Sigmoid colon (tissue), 7 donors: ENCODE data around the gene ISL2. TPM values are rescaled to one million over a fixed set of nuclear protein-coding genes. Genes with fewer than 3 reads are reported as not detected.

Experiments
- DNase-seq: peaks from one replicate; pipeline ENCODE4 v3.0.0-alpha.2; 2019
- H3K27ac ChIP-seq, 4 donors: fragments of 200-600 bp; sonication (generic); one replicate each; pipeline ENCODE4 v1.5.1; 2016 to 2019; ENCODE audit warnings: mild to moderate bottlenecking in 1 of 4
- H3K27me3 ChIP-seq, 3 donors: fragments of 200-600 bp; sonication (generic); one replicate each; pipeline ENCODE4 v1.5.1; 2019; ENCODE audit warnings: mild to moderate bottlenecking in 1 of 3
- H3K36me3 ChIP-seq, 4 donors: fragments of 200-600 bp; sonication (generic); one replicate each; pipeline ENCODE4 v1.5.1; 2016 to 2019
- H3K4me1 ChIP-seq, 4 donors: fragments of 200-600 bp; sonication (generic); one replicate each; pipeline ENCODE4 v1.5.1; 2017 to 2019
- H3K4me3 ChIP-seq, 4 donors: fragments of 200-600 bp; sonication (generic); one replicate each; pipeline ENCODE4 v1.5.1; 2017 to 2019; ENCODE audit warnings: mild to moderate bottlenecking in 2 of 4, moderate library complexity in 1 of 4
- H3K9me3 ChIP-seq, 4 donors: fragments of 200-600 bp in 3 of 4; sonication (generic) in 3 of 4; one replicate each; pipeline versions ENCODE4 v1.5.1 to v1.6.1; 2013 to 2019
- EP300 ChIP-seq, 4 donors: sonication (generic); formaldehyde crosslinking; IDR thresholded peaks; one replicate each; pipeline ENCODE4 v1.6.1; 2017; ENCODE audit warnings: antibody characterized with exemption in 4 of 4
- POLR2A ChIP-seq, 2 donors: fragments of 450-650 bp; IDR thresholded peaks; one replicate each; pipeline ENCODE4 v1.6.1; 2016; ENCODE audit warnings: antibody characterized with exemption in 2 of 2, mild to moderate bottlenecking in 2 of 2, moderate library complexity in 2 of 2
- POLR2AphosphoS5 ChIP-seq, 4 donors: sonication (generic); formaldehyde crosslinking; IDR thresholded peaks; one replicate each; pipeline ENCODE4 v1.6.1; 2017; ENCODE audit warnings: antibody characterized with exemption in 4 of 4
- WGBS, 2 donors: extraction: QIAGEN DNeasy Blood & Tissue Kit; methylation state at CpG; one replicate each; pipeline ENCODE4 v1.1.7; 2013; 5-methylcytosine and 5-hydroxymethylcytosine counted together
- intact Hi-C: fragments of 100-400 bp; cut with DNase I; formaldehyde crosslinking; loops from one replicate; pipeline ENCODE4 v1.15.1; 2023
- polyA plus RNA-seq, 3 donors: library from polyadenylated mRNA; stranded (reverse); fragments of 200-250 nt; gene quantifications; one replicate each; pipeline ENCODE4 v1.2.3, GENCODE V29; 2013
- total RNA-seq, 4 donors: library from RNA; depleted of rRNA; stranded (reverse); fragments of >200 nt; gene quantifications; one replicate each; pipeline ENCODE4 v1.1.0, GENCODE V29; 2016
- TF ChIP-seq, protein P1 (sequence below), 4 experiments: fragments of 450-650 bp in 3 of 4; fragments of 200-600 bp in 1 of 4; IDR thresholded peaks; one replicate each; pipeline ENCODE4 v1.5.1; 2016 to 2019; ENCODE audit warnings: antibody characterized with exemption in 4 of 4, mild to moderate bottlenecking in 3 of 4, moderate library complexity in 2 of 4
- donor health status: healthy with polysubstance abuse.
- donor health status: Bipolar disorder and iron deficiency.
- donor health status: healthy.

ISL2 gene
- total and polyA plus RNA-seq, 7 donors = 0.52 to 6.4 (median 2.4) TPM; not detected in 1

- Histone ChIP-seq H3K27ac (peak overlapping the region in 3 of 4 donors; percentile 53 to 64 (median 58)), H3K27me3 (peaks cover 74 to 100% (median 95%) of the 10 kb centered on the region in 3 donors), H3K4me3 (peak overlapping the region in 1 of 4 donors; percentile 50), H3K9me3 (no peaks in the 10 kb centered on the region), H3K36me3 (no peaks in the 10 kb centered on the region), H3K4me1 (peaks cover 0 to 59% (median 50%) of the 10 kb centered on the region in 4 donors)
- TF ChIP-seq POLR2AphosphoS5 (IDR thresholded peaks at IDR 0.05) (no peak), POLR2A (IDR thresholded peaks at IDR 0.05) (no peak), EP300 (IDR thresholded peaks at IDR 0.05) (no peak)
- TF ChIP-seq, protein P1, sequence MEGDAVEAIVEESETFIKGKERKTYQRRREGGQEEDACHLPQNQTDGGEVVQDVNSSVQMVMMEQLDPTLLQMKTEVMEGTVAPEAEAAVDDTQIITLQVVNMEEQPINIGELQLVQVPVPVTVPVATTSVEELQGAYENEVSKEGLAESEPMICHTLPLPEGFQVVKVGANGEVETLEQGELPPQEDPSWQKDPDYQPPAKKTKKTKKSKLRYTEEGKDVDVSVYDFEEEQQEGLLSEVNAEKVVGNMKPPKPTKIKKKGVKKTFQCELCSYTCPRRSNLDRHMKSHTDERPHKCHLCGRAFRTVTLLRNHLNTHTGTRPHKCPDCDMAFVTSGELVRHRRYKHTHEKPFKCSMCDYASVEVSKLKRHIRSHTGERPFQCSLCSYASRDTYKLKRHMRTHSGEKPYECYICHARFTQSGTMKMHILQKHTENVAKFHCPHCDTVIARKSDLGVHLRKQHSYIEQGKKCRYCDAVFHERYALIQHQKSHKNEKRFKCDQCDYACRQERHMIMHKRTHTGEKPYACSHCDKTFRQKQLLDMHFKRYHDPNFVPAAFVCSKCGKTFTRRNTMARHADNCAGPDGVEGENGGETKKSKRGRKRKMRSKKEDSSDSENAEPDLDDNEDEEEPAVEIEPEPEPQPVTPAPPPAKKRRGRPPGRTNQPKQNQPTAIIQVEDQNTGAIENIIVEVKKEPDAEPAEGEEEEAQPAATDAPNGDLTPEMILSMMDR (IDR thresholded peaks at IDR 0.05) = no peak
- 16 to 27% methylated on average over 20 of the region's 20 CpGs for WGBS, 2 donors
- no peak for DNase-seq
- intact Hi-C loops = no loop called here
Observed at GRCh38 chr15:76342058-76342381, 5.4 kb downstream of the ISL2 start.

DNA sequence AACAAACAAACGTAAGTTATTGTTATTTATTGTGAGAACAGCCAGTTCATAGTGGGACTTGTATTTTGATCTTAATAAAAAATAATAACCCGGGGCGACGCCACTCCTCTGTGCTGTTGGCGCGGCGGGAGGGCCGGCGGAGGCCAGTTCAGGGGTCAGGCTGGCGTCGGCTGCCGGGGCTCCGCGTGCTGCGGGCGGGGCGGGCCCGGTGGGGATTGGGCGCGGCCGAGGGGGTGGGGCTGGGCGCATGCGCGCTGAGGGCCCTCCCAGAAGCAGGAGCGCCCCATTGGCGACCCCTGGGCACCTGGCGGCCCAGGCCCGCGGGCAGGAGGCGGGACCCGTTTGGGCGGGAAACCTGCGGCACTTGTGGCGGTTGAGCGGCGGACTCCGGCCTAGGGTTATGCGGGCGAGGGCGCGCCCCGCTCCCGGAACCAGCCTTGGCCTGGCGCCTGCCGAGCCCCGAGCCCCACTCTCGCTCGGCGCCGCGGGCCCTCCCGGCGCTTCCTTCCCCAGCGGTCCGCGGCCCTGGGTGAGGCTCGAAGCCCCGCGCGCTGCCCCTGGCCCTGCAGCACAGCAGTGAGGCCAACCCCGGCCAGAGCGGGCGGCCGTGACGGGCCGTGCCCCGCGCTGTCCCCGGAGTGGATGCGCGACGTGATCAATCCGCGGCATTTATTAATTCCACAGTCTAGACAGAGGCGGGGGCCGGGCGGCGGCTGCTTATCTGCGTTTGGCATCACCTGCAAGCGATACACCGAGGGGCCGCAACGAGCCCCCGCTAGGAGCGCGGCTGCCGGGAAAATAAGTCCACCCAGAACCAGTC lies 6.0 kb downstream of the ISL2 start:
- H3K4me3 ChIP-seq = peak overlapping the region in 3 of 4 donors; percentile 23 to 34 (median 26)
- intact Hi-C loops = no loop called here
- 11 to 19% methylated on average over 87 of the region's 87 CpGs for whole genome bisulfite sequencing, 2 donors
- H3K36me3 ChIP-seq = no peaks in the 10 kb centered on the region
- no peaks in the 10 kb centered on the region for H3K9me3 ChIP-seq
- DNase-seq = peak; percentile 86
- peaks cover 0 to 58% (median 51%) of the 10 kb centered on the region in 4 donors for H3K4me1 ChIP-seq
- H3K27ac ChIP-seq = peak overlapping the region in 3 of 4 donors; percentile 53 to 64 (median 58)
- peaks cover 74 to 100% (median 96%) of the 10 kb centered on the region in 3 donors for H3K27me3 ChIP-seq
- TF ChIP-seq POLR2AphosphoS5 (IDR thresholded peaks at IDR 0.05) = peak in 1 of 4 donors; percentile 28
- no peak for TF ChIP-seq POLR2A (IDR thresholded peaks at IDR 0.05)

GRCh38 chr15:76343313-76343996 lies 6.9 kb downstream of the ISL2 start:
- Histone ChIP-seq H3K27me3 (peaks cover 67 to 99% (median 94%) of the 10 kb centered on the region in 3 donors), H3K9me3 (no peaks in the 10 kb centered on the region), H3K4me1 (peaks cover 0 to 52% (median 44%) of the 10 kb centered on the region in 4 donors), H3K36me3 (no peaks in the 10 kb centered on the region), H3K4me3 (peak overlapping the region in 2 of 4 donors; percentile 26 to 34), H3K27ac (peak overlapping the region in 3 of 4 donors; percentile 53 to 64 (median 58))
- intact Hi-C loops = no loop called here
- DNase-seq = no peak
- 27 to 28% methylated on average over 16 of the region's 16 CpGs for WGBS, 2 donors
- TF ChIP-seq, protein P1 (IDR thresholded peaks at IDR 0.05) = no peak
- TF ChIP-seq POLR2A (IDR thresholded peaks at IDR 0.05) (no peak), EP300 (IDR thresholded peaks at IDR 0.05) (no peak), POLR2AphosphoS5 (IDR thresholded peaks at IDR 0.05) (no peak)

- H3K4me1 ChIP-seq = peaks cover 0 to 46% (median 37%) of the 10 kb centered on the region in 4 donors
- DNase-seq = no peak
- intact Hi-C loops = no loop called here
- H3K4me3 ChIP-seq = peak overlapping the region in 1 of 4 donors; percentile 53
- H3K27ac ChIP-seq = peak overlapping the region in 3 of 4 donors; percentile 67 to 76 (median 68)
- peaks cover 56 to 89% (median 83%) of the 10 kb centered on the region in 3 donors for H3K27me3 ChIP-seq
- H3K9me3 ChIP-seq = no peaks in the 10 kb centered on the region
- no peak for TF ChIP-seq EP300 (IDR thresholded peaks at IDR 0.05)
- no peak for TF ChIP-seq POLR2A (IDR thresholded peaks at IDR 0.05)
- TF ChIP-seq, protein P1 (IDR thresholded peaks at IDR 0.05) = no peak
- TF ChIP-seq POLR2AphosphoS5 (IDR thresholded peaks at IDR 0.05) = no peak
- 15 to 23% methylated on average over 3 of the region's 3 CpGs for WGBS, 2 donors
- no peaks in the 10 kb centered on the region for H3K36me3 ChIP-seq
Observed at GRCh38 chr15:76344893-76345582, 8.5 kb downstream of the ISL2 start.
